HG03354 (cell line): Measurements from ENCODE around the gene QRICH1.
"Not testable (repeated sequence)": the region's sequence is repeated elsewhere in the genome, so short reads cannot be mapped to it uniquely, and the experiment has no call there.

Source experiments
- ATAC-seq: cut with Tn5 transposase; IDR thresholded peaks from one replicate; pipeline ENCODE4 v1.9.1; 2021; ENCODE audit warnings: mild to moderate bottlenecking; ENCODE audit not compliant: unreplicated experiment, poor library complexity, severe bottlenecking

Gene QRICH1

GRCh38 chr3:49021213-49021812 lies 72.6 kb downstream of the QRICH1 start:
- peak; percentile 54 for ATAC-seq

- no peak for ATAC-seq
These were observed 73.3 kb downstream of the QRICH1 start for GRCh38 chr3:49020330-49021212.

GRCh38 chr3:49019941-49020329 lies 73.9 kb downstream of the QRICH1 start:
- no peak for ATAC-seq

GRCh38 chr3:49018707-49019006 lies 75.2 kb downstream of the QRICH1 start:
- ATAC-seq, result no peak

DNA sequence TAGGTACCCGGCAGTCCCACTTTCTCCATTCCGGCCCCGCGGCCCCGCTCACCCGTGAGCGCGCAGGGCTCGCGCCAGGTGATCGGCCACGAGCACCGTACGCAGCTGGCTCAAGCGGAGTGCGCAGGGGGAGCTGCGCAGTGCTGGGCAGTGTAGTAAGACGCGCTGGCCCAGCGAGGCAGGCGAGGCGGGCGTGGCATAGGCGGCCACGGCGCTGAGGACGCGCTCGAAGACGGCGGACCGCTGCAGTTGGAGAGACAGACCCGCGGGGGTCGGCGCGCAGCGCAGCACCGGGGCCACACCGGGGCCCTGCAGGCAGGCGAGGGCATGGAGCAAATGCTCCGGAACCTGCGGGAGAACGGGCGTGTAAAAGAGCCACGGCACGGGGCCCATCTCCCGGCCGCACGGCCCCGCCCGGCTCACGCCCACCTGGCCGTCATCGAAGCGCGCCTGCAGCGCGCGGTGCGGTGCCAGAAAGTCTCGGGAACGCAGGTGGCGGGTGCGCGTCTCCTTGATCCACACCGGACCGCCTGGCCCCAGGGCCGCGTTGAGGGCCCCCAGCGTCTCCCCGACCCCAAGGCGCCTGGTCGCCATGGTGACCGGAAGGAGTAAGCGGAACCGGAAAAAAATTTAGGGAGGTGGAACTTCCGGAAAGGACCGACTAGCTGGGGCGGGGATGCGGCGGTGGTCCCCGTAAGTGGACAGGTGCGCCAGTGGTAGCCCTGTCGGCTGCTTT lies 75.7 kb downstream of the QRICH1 start, which contains the start of gene DALRD3:
DALRD3 (minus strand) TSS at position 610 of the 736 bp plus-strand sequence; CDS start at position 594, 16 bp downstream.
- ATAC-seq, result no peak

DNA sequence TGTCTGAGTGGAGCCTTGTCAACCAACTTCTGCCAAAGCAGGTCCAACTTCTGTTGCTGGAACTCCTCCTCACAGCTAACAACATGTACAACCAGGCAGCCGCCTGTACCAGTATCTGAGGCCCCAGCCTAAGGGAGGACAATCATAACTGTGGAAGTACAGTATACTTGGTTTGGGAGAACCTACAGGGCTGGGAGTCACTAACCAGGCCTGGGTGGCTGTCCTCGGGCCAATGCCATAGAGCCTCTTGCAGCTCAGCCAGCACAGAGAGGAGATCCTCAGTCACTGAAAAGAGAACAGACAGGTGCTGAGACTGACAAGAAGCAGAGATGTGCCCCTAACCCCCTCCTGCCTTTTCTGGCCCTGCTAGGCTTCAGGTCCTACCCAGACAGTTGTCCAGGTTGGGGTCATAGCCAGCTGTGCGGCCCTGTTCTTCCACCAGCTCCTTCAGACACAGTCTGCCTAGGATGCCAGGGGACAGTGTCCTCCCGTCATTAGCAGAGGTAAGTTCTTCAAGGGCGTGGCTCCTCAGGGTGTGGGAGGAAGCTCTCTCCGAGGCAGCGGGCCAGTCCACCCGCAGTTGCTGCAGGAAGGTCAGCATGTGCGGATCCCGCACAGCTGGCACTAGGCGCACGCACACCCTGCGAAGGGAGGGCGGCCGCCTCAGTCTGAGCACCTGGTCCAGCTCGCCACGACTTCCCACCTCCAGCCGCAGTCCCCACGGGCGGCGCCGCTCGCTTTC lies 76.5 kb downstream of the QRICH1 start:
- no peak for ATAC-seq

DNA sequence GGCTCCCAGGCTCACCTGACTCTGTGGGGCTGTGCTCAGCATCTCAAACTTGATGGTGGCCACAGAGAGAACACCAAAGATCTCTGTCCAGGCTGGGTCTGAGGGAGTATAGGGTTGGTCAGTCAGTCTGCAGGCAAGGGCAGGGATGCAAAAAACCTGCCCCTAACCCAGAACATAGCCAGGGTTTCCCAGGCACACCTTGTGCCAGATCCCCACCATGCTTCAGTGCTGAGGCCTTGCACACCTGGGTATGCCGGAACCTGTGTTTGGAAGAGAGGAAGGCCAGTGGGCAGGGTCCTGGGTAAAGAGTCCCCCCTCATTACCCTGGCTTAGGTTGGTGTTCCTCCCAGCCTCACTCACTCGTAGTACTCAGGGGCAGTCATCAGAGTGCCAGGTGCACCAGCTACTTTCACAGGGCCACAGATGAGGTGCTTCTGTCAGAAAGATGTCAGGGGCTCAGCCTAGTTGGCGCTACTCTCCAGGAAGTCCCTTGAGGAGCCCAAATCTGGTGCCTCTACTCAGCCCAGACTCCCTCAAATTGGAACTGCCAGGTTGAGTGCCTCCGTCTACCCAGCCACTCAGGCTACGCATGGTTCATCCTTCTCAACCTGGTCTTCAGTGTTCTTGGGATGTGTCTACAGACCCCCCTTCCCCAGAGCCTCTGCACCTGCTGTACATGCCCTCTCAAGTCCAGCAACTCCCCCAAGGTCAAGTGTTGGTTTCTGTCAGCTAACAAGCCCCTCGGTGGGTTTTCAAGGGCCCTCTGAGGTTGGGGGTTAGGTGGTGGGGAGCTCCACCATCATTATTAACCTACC lies 77.2 kb downstream of the QRICH1 start:
- no peak for ATAC-seq

- no peak for ATAC-seq
These were observed 78.1 kb downstream of the QRICH1 start for GRCh38 chr3:49015765-49016164.

- no peak for ATAC-seq
These were observed 78.8 kb downstream of the QRICH1 start for GRCh38 chr3:49015072-49015471.

DNA sequence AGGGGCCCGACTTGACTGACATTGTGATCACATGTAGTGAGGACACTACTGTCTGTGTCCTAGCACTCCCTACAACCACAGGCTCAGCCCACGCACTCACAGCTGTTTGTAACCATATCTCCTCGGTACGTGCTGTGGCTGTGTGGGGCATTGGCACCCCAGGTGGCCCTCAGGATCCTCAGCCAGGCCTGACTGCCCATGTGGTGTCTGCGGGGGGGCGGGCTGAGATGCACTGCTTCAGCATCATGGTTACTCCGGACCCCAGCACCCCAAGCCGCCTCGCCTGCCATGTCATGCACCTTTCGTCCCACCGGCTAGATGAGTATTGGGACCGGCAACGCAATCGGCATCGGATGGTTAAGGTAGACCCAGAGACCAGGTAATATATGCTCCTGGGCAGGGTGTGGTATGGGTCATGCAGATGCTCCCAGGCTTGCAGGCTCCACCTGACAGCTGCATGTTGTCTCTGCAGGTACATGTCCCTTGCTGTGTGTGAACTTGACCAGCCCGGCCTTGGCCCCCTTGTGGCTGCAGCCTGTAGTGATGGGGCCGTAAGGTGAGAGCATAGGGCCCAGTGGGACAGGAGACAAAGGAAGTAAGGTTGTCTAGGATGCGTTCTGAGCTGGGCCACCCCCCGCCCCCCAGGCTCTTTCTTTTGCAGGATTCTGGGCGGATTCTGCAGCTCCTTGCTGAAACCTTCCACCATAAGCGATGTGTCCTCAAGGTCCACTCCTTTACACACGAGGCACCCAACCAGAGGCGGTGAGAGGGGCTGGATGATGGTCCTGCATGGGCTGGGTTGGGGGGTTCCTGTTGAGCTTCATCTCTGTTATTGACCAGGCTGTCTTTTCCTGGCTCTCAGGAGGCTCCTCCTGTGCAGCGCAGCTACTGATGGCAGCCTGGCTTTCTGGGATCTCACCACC lies 79.9 kb downstream of the QRICH1 start:
- ATAC-seq, result no peak

- no peak for ATAC-seq
These were observed 80.6 kb downstream of the QRICH1 start for GRCh38 chr3:49013113-49013737.

- ATAC-seq, result no peak
These were observed 81.3 kb downstream of the QRICH1 start for GRCh38 chr3:49012441-49013017.

DNA sequence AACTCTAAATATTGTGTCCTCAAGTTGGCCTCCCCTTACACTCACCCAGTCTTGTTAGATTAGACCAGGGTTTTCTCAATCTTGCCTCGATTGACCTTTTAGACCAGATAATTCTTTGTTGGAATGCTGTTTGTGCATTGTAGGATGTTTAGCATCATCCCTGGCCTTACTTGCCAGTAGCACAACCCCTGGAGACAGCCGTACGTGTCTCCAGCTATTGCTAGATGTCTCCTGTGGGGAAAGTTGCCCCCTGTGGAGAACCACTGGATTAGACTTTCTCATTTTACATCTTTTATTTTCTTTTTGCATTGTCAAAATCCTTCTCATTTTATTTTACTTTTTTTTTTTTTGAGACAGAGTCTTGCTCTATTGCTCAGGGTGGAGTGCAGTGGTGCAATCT lies 84.5 kb downstream of the QRICH1 start:
- no peak for ATAC-seq

DNA sequence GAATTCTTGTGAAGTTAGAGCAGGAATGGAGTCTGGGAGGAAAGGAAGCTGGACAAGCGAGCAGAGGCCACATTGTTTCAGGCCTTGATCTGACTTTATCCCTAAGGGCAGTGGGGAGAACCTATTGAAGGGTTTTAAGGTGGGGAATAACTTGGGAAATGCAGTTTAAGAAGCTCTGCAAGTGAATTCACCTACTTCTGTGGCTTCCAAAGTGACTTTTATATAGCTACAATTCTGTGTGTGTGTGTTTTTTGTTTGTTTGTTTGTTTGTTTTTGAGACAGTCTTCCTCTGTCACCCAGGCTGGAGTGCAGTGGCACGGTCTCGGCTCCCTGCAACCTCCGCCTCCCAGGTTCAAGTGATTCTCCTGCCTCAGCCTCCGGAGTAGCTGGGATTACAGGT lies 85.2 kb downstream of the QRICH1 start:
- ATAC-seq, result not testable (repeated sequence)

- peak; percentile 31 for ATAC-seq
These were observed 85.9 kb downstream of the QRICH1 start for GRCh38 chr3:49007771-49008528.

- peak; percentile 89 for ATAC-seq
These were observed 86.7 kb downstream of the QRICH1 start, which contains the start of gene WDR6 for GRCh38 chr3:49007068-49007770. Gene WDR6, plus strand, starts transcription at chr3:49007391. Its CDS starts 41 bp downstream, at chr3:49007432.
